WTC11 (cell line): ENCODE measurements around the gene SF3B1. TPM values are rescaled to one million over a fixed set of nuclear protein-coding genes. Genes with fewer than 3 reads are reported as not detected.

Source experiments
- CBFB ChIP-seq: sonication (generic); formaldehyde crosslinking; IDR thresholded peaks from 2 replicates; pipeline ENCODE4 v1.8.1; 2022; ENCODE audit warnings: mild to moderate bottlenecking, low read depth, missing genetic modification reagents
- FOXK1 ChIP-seq: sonication (generic); formaldehyde crosslinking; IDR thresholded peaks from 2 replicates; pipeline ENCODE4 v1.8.0; 2022; ENCODE audit warnings: mild to moderate bottlenecking, moderate library complexity, missing genetic modification reagents
- JUN ChIP-seq: sonication (generic); formaldehyde crosslinking; IDR thresholded peaks from 2 replicates; pipeline ENCODE4 v1.8.0; 2023; ENCODE audit warnings: mild to moderate bottlenecking, missing genetic modification reagents
- MXD4 ChIP-seq: fragments of 250-450 bp; sonication (Bioruptor Pico); IDR thresholded peaks from 2 replicates; pipeline ENCODE4 v1.8.0; 2021; ENCODE audit warnings: mild to moderate bottlenecking, moderate library complexity, borderline replicate concordance
- NFE2L1 ChIP-seq: sonication (generic); formaldehyde crosslinking; IDR thresholded peaks from 2 replicates; pipeline ENCODE4 v1.8.1; 2023; ENCODE audit warnings: missing genetic modification reagents
- OVOL2 ChIP-seq: fragments of 250-450 bp; sonication (Bioruptor Pico); IDR thresholded peaks from 2 replicates; pipeline ENCODE4 v1.9.0; 2021; ENCODE audit warnings: mild to moderate bottlenecking, borderline replicate concordance
- ZBTB21 ChIP-seq: sonication (generic); formaldehyde crosslinking; IDR thresholded peaks from 2 replicates; pipeline ENCODE4 v1.8.1; 2023; ENCODE audit warnings: mild to moderate bottlenecking, missing genetic modification reagents, borderline replicate concordance
- ZNF317 ChIP-seq: sonication (generic); formaldehyde crosslinking; IDR thresholded peaks from 2 replicates; pipeline ENCODE4 v1.8.1; 2023; ENCODE audit warnings: low read depth, mild to moderate bottlenecking, moderate library complexity, missing genetic modification reagents, borderline replicate concordance
- ZNF416 ChIP-seq: fragments of 250-450 bp; sonication (Bioruptor Pico); IDR thresholded peaks from 2 replicates; pipeline ENCODE4 v1.9.0; 2021; ENCODE audit warnings: mild to moderate bottlenecking, inconsistent platforms
- total RNA-seq: library from RNA; stranded (reverse); gene quantifications from 3 replicates; pipeline ENCODE4 v1.2.3, GENCODE V29; 2021
- TF ChIP-seq, protein P1 (sequence below): sonication (generic); formaldehyde crosslinking; IDR thresholded peaks from 2 replicates; pipeline ENCODE4 v1.8.1; 2022; ENCODE audit warnings: mild to moderate bottlenecking, moderate library complexity, missing genetic modification reagents
- TF ChIP-seq, protein P2 (sequence below): fragments of 250-450 bp; sonication (Bioruptor Pico); IDR thresholded peaks from 2 replicates; pipeline ENCODE4 v1.9.0; 2021; ENCODE audit warnings: mild to moderate bottlenecking
- TF ChIP-seq, protein P3 (sequence below): fragments of 250-450 bp; sonication (Bioruptor Pico); IDR thresholded peaks from 2 replicates; pipeline ENCODE4 v1.8.0; 2021; ENCODE audit warnings: mild to moderate bottlenecking
- TF ChIP-seq, protein P4 (sequence below): fragments of 200-600 bp; IDR thresholded peaks from 2 replicates; pipeline ENCODE4 v1.8.0; 2022; ENCODE audit warnings: antibody characterized with exemption
- TF ChIP-seq, protein P5 (sequence below): sonication (generic); formaldehyde crosslinking; IDR thresholded peaks from 2 replicates; pipeline ENCODE4 v1.8.1; 2023; ENCODE audit warnings: mild to moderate bottlenecking, moderate library complexity, missing genetic modification reagents
- TF ChIP-seq, protein P6 (sequence below): sonication (generic); formaldehyde crosslinking; IDR thresholded peaks from 2 replicates; pipeline ENCODE4 v1.8.1; 2022; ENCODE audit warnings: low read depth, mild to moderate bottlenecking, moderate library complexity, missing genetic modification reagents, borderline replicate concordance
- TF ChIP-seq, protein P7 (sequence below): fragments of 250-450 bp; sonication (Bioruptor Pico); conservative IDR thresholded peaks from 2 replicates; pipeline ENCODE4 v1.9.0; 2021; ENCODE audit warnings: mild to moderate bottlenecking

Gene SF3B1
- total RNA-seq, 1 experiment from 2014 or later = 321 TPM

DNA sequence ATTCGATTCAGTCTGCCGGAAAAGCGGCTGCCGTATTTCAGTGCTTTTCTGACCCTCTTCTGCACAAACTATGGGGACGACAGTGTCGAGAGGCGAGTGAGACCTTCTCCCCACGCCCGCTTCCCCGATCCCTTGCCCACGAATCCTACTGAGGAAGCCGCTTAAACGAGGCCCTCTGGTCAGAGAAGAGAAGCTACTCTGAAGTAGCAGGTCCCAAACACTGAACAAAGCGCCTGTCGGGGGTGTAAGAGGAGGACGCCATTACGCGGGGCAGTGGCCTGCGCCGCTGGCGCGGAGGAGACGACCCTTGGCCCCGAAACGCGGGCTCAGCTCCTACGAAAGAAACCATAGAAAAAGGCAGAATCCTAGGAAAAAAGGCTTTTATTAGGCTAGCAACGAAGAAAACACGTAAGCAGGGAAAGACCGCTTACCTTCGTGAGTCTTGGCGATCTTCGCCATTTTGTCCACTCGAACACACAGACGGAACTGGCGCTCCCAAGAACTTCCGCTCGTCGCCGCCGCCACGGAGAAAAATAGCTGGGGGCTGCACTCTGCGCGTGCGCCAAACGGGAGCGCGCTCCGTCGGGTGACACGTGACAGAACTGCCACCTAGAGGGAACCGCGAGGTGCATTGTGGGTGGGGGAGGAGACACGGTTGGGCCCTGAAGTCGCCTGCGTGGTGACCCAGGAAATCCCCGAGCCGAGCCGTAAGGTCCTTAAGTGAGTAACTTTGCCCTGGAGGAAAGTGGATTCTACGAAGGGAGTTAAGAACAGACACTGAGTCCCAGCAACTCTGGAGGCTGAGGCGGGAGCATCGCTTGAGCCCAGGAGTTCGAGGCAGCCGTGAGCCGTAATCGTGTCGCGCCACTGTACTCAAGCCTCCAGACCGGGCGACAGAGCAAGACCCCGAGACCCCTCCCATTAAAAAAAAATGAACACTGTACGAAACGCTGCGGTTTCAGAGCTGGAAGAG is at the start of gene SF3B1 (continued):
- TF ChIP-seq CBFB (CRISPR knock-in tag) (0 out of 2 replicates have a peak, but pooled peaks have one; percentile 33), OVOL2 (CRISPR knock-in tag) (no peak), MXD4 (CRISPR knock-in tag) (no peak), FOXK1 (CRISPR knock-in tag) (peak; percentile 87; the same call in 1 of the 2 replicates), JUN (no peak; the same call in 1 of the 2 replicates), ZBTB21 (CRISPR knock-in tag) (no peak), ZNF416 (CRISPR knock-in tag) (0 out of 2 replicates have a peak, but pooled peaks have one; percentile 4), NFE2L1 (CRISPR knock-in tag) (peak; percentile 57; the same call in 1 of the 2 replicates), ZNF317 (CRISPR knock-in tag) (no peak)
- TF ChIP-seq, protein P1, sequence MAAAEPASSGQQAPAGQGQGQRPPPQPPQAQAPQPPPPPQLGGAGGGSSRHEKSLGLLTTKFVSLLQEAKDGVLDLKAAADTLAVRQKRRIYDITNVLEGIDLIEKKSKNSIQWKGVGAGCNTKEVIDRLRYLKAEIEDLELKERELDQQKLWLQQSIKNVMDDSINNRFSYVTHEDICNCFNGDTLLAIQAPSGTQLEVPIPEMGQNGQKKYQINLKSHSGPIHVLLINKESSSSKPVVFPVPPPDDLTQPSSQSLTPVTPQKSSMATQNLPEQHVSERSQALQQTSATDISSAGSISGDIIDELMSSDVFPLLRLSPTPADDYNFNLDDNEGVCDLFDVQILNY (CRISPR knock-in tag) = peak; percentile 46
- TF ChIP-seq, protein P2, sequence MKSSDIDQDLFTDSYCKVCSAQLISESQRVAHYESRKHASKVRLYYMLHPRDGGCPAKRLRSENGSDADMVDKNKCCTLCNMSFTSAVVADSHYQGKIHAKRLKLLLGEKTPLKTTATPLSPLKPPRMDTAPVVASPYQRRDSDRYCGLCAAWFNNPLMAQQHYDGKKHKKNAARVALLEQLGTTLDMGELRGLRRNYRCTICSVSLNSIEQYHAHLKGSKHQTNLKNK = no peak
- TF ChIP-seq, protein P3, sequence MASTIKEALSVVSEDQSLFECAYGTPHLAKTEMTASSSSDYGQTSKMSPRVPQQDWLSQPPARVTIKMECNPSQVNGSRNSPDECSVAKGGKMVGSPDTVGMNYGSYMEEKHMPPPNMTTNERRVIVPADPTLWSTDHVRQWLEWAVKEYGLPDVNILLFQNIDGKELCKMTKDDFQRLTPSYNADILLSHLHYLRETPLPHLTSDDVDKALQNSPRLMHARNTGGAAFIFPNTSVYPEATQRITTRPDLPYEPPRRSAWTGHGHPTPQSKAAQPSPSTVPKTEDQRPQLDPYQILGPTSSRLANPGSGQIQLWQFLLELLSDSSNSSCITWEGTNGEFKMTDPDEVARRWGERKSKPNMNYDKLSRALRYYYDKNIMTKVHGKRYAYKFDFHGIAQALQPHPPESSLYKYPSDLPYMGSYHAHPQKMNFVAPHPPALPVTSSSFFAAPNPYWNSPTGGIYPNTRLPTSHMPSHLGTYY = no peak
- TF ChIP-seq, protein P4, sequence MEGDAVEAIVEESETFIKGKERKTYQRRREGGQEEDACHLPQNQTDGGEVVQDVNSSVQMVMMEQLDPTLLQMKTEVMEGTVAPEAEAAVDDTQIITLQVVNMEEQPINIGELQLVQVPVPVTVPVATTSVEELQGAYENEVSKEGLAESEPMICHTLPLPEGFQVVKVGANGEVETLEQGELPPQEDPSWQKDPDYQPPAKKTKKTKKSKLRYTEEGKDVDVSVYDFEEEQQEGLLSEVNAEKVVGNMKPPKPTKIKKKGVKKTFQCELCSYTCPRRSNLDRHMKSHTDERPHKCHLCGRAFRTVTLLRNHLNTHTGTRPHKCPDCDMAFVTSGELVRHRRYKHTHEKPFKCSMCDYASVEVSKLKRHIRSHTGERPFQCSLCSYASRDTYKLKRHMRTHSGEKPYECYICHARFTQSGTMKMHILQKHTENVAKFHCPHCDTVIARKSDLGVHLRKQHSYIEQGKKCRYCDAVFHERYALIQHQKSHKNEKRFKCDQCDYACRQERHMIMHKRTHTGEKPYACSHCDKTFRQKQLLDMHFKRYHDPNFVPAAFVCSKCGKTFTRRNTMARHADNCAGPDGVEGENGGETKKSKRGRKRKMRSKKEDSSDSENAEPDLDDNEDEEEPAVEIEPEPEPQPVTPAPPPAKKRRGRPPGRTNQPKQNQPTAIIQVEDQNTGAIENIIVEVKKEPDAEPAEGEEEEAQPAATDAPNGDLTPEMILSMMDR = no peak
- TF ChIP-seq, protein P5, sequence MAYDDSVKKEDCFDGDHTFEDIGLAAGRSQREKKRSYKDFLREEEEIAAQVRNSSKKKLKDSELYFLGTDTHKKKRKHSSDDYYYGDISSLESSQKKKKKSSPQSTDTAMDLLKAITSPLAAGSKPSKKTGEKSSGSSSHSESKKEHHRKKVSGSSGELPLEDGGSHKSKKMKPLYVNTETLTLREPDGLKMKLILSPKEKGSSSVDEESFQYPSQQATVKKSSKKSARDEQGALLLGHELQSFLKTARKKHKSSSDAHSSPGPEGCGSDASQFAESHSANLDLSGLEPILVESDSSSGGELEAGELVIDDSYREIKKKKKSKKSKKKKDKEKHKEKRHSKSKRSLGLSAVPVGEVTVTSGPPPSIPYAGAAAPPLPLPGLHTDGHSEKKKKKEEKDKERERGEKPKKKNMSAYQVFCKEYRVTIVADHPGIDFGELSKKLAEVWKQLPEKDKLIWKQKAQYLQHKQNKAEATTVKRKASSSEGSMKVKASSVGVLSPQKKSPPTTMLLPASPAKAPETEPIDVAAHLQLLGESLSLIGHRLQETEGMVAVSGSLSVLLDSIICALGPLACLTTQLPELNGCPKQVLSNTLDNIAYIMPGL (CRISPR knock-in tag) = peak; percentile 49; the same call in 1 of the 2 replicates
- TF ChIP-seq, protein P6, sequence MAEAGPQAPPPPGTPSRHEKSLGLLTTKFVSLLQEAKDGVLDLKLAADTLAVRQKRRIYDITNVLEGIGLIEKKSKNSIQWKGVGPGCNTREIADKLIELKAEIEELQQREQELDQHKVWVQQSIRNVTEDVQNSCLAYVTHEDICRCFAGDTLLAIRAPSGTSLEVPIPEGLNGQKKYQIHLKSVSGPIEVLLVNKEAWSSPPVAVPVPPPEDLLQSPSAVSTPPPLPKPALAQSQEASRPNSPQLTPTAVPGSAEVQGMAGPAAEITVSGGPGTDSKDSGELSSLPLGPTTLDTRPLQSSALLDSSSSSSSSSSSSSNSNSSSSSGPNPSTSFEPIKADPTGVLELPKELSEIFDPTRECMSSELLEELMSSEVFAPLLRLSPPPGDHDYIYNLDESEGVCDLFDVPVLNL = no peak
- TF ChIP-seq, protein P7, sequence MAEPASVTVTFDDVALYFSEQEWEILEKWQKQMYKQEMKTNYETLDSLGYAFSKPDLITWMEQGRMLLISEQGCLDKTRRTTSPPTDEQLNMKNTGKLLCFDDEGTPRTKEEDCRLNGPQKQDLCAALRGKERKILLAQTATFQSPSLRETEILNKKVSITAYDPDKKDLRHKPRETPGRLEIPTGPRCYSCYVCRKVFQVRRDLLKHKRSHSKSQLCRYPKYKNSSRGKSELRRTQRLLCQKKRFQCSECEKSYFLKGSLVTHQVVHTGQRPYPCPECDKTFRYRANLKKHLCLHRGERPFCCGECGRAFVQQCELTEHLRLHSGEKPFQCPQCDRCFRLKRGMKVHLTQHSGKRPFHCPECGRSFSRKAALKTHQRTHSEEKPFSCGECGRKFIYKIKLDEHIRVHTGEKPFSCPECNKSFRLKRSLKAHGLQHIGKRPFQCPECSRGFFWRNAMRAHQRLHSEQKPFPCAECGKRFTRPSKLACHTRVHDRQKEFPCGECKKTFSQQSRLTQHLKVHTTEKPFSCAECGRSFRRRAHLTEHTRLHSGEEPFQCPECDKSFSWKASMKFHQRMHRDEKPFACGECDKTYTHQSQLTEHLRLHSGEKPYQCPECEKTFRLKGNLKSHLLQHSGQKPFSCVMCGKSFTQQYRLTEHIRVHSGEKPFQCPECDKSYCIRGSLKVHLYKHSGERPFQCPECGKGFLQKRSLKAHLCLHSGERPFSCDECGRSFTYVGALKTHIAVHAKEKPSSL (CRISPR knock-in tag) = no peak
